ENCODE measurements around the gene SUN5.

DNA sequence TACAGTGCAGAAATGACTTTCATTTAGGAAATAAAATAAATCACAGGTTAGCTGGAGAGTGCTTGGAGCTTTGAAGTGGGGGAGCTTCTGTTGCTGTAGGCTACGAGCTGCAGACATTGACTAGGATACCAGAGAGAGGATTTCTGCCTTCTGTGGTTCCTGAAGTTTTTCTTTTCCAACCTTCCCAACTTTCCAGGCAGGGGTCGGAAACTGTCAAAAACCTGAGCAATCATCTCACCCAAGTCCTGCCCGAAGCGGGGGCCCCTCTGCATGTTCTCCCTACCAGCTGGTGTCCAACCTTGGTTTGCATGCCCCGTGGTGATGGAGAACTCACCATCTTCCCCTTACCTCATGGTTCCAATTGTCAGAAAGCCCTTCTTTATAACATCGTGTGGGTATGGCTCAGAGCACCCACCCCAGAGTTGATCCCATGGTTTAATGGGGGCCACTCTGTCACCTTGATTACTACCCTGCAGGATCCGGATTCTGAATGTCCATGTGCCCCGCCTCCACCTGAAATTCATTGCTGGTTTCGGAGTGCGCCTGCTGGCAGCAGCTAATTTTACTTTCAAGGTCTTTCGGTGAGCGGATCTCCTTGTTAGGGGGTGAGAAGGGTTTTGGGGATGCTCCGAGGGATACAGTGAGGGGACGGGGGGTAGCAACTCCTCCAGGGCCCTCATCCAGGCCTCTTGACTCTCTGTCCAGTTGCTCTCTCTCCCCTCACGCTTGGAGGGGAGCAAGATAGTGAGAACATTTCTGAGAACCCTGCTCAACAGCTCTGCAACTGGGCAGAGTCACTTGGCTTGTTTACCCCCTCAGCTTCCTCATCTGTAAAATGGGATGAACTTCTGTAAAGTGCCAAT lies 8.3 kb upstream of the SUN5 start:
- TF ChIP-seq, protein P1, sequence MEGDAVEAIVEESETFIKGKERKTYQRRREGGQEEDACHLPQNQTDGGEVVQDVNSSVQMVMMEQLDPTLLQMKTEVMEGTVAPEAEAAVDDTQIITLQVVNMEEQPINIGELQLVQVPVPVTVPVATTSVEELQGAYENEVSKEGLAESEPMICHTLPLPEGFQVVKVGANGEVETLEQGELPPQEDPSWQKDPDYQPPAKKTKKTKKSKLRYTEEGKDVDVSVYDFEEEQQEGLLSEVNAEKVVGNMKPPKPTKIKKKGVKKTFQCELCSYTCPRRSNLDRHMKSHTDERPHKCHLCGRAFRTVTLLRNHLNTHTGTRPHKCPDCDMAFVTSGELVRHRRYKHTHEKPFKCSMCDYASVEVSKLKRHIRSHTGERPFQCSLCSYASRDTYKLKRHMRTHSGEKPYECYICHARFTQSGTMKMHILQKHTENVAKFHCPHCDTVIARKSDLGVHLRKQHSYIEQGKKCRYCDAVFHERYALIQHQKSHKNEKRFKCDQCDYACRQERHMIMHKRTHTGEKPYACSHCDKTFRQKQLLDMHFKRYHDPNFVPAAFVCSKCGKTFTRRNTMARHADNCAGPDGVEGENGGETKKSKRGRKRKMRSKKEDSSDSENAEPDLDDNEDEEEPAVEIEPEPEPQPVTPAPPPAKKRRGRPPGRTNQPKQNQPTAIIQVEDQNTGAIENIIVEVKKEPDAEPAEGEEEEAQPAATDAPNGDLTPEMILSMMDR (IDR thresholded peaks at IDR 0.05), result no peak
- TF ChIP-seq POLR2AphosphoS5 (IDR thresholded peaks at IDR 0.05), result no peak
- no peak for TF ChIP-seq POLR2A (IDR thresholded peaks at IDR 0.05)
- TF ChIP-seq EP300 (IDR thresholded peaks at IDR 0.05), result no peak
